GM10266 (cell line): Measurements from ENCODE around the gene ACVR1.

Experiments used
- DNase-seq: peaks from one replicate; pipeline ENCODE4 v3.0.0; 2012; ENCODE audit errors: extremely low spot score
- CTCF ChIP-seq: IDR thresholded peaks from 2 replicates; pipeline ENCODE4 v1.5.1; 2012; ENCODE audit warnings: mild to moderate bottlenecking, low read depth; ENCODE audit not compliant: control insufficient read depth, insufficient read depth; ENCODE audit errors: missing control alignments

ACVR1 gene

GRCh38 chr2:157837851-157838441 is 38.2 kb downstream of the ACVR1 start:
- TF ChIP-seq CTCF, result no peak
- no peak for DNase-seq

DNA sequence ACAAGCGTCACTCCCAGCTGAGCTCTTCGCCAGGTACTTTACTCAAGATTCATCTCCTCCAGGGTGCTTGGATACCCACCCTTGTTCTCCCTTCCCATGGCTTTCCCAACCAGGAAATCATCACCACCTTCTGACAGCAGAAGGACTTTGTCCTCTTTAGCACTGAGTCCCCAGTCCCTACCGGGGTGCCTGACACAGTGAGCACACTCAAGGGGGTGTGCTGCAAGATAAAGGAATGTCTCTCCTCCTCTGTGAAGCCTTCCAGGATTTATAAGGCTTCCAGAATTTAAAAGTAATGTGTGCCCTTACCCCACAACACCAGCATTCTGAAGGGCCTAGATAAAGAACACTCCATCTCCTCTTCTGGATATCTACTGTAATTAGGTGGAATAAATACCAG is 39.6 kb downstream of the ACVR1 start:
- no peak for TF ChIP-seq CTCF
- no peak for DNase-seq

DNA sequence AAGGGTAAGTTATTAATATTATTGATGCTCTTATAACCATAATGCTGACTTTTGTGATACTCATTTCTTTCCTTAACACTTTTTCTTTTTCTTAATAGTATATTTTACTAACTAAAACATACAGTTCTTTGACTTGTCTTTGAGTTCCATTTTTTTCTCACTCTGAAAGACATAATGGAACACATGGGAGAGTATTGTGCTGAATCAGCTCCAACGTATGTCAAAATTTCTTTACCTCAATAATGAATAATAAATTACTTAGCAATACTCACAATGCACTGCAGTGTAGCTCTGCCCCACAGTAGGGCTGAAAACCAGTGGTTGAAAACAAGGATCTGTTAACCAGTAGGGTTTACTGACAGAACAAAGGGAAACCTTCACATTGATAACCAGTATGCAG is 40.7 kb downstream of the ACVR1 start:
- TF ChIP-seq CTCF, result no peak
- DNase-seq, result no peak

DNA sequence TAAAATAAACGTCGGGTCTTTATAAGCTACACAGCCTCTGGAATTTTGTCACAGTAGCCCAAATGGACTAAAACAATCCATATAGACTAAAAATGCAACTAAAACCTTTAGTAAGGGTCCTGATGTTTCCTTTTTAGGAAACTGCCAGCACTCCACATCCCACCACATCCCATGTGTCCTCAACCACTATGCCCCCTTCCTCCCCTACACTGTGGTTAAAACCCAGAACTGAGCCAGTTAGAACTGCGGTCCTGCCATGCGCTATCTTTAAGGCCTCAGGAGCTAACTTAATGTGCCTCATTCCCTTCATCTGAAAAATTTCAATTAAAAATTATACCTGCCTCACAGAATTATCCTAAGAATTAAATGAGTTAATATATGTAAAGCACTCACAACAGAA is 41.1 kb downstream of the ACVR1 start:
- no peak for TF ChIP-seq CTCF
- no peak for DNase-seq

DNA sequence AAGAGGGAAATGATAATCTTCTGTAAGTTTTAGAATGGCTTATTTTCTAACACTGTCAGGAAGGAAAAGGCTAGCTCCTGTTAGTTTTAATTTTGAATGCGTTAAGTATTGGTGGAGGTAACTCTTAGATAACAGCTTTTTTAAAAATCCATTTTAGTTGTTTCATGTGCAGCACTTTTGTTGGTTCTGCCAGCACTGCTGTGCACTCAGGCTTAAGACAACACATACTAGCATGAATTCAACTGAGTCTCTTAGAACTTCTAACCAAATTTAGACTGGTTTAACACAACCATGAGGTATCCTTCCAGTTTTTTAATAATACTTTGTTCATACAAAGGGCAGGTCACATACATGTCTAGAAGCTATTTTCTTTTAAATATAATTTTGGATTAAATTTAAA is 42.4 kb downstream of the ACVR1 start:
- DNase-seq, result no peak
- TF ChIP-seq CTCF, result no peak

GRCh38 chr2:157831573-157832315 is 44.4 kb downstream of the ACVR1 start:
- TF ChIP-seq CTCF, result no peak
- DNase-seq, result no peak
